Upper lobe of left lung (tissue), 4 donors: ENCODE measurements around the gene EML4.

ENCODE experiments used
- EP300 ChIP-seq, 4 donors: sonication (generic); formaldehyde crosslinking; IDR thresholded peaks; one replicate each; pipeline ENCODE4 v1.5.1; 2017; ENCODE audit warnings: antibody characterized with exemption in 4 of 4, control low read depth in 2 of 4
- POLR2A ChIP-seq, 4 donors: fragments of 450-650 bp; IDR thresholded peaks; one replicate each; pipeline ENCODE4 v1.5.1; 2016 to 2017; ENCODE audit warnings: antibody characterized with exemption in 4 of 4, mild to moderate bottlenecking in 2 of 4
- POLR2AphosphoS5 ChIP-seq, 2 donors: sonication (generic); formaldehyde crosslinking; IDR thresholded peaks; one replicate each; pipeline ENCODE4 v1.5.1; 2017; ENCODE audit warnings: antibody characterized with exemption in 2 of 2
- TF ChIP-seq, protein P1 (sequence below), 6 experiments: fragments of 450-650 bp in 4 of 6; fragments of 200-600 bp in 2 of 6; sonication (generic) in 2 of 6; IDR thresholded peaks; one replicate each; pipeline ENCODE4 v1.5.1; 2016 to 2019; ENCODE audit warnings: antibody characterized with exemption in 6 of 6

DNA sequence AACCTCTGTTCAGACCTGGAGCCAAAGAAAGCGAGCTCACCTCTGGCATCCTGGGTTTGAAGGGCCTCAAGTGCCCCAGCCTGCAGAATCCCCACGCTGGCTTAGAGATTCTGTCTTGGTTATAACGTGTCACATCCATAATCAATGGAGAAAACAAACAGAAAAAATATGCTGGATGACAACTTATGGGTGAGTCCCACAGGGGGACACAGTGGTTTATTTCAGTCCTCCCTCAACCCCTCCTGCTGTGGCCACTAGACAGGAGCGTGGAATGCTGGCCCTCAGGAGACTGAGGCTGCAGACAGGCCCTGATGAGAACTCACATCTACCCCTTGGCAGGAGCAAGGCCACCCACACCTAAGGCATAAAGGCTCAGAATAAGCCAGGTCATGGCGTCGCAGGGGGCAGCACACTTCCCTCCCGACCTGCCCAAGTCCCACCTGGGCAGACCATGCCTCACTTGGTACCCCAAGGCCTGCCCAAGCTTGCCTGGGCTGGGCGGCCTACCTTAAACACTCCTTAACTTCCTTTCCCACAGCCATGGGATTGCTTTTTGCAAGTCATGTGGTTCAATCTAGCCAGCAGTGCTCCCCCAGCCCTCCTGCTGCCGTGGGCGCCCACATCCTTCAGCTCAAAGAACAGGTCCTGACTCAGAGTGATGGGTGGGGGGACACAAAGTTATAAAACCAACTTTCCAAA is 171.9 kb downstream of the EML4 start:
- TF ChIP-seq, protein P1, sequence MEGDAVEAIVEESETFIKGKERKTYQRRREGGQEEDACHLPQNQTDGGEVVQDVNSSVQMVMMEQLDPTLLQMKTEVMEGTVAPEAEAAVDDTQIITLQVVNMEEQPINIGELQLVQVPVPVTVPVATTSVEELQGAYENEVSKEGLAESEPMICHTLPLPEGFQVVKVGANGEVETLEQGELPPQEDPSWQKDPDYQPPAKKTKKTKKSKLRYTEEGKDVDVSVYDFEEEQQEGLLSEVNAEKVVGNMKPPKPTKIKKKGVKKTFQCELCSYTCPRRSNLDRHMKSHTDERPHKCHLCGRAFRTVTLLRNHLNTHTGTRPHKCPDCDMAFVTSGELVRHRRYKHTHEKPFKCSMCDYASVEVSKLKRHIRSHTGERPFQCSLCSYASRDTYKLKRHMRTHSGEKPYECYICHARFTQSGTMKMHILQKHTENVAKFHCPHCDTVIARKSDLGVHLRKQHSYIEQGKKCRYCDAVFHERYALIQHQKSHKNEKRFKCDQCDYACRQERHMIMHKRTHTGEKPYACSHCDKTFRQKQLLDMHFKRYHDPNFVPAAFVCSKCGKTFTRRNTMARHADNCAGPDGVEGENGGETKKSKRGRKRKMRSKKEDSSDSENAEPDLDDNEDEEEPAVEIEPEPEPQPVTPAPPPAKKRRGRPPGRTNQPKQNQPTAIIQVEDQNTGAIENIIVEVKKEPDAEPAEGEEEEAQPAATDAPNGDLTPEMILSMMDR (IDR thresholded peaks at IDR 0.05): no peak
- TF ChIP-seq POLR2A (IDR thresholded peaks at IDR 0.05) (no peak), EP300 (IDR thresholded peaks at IDR 0.05) (no peak), POLR2AphosphoS5 (IDR thresholded peaks at IDR 0.05) (no peak)
